Uterus (tissue), 4 donors: ENCODE results near the gene APOBEC4. TPM values are rescaled to one million over a fixed set of nuclear protein-coding genes. Genes with fewer than 3 reads are reported as not detected.

ENCODE experiments used
- DNase-seq, 2 donors: peaks; one replicate each; pipeline ENCODE4 v3.0.0-alpha.2; 2019 to 2020
- H3K27ac ChIP-seq, 2 donors: fragments of 200-600 bp; sonication (generic); 1 replicate in 1 of 2; 2 replicates in 1 of 2; pipeline ENCODE4 v1.5.1; 2016 to 2018
- H3K27me3 ChIP-seq, 2 donors: fragments of 200-600 bp; sonication (generic); one replicate each; pipeline ENCODE4 v1.5.1; 2018 to 2019; ENCODE audit warnings: control low read depth in 1 of 2
- H3K36me3 ChIP-seq, 2 donors: fragments of 200-600 bp; sonication (generic); one replicate each; pipeline ENCODE4 v1.5.1; 2019; ENCODE audit warnings: control low read depth in 1 of 2
- H3K4me1 ChIP-seq, 2 donors: fragments of 200-600 bp; sonication (generic); one replicate each; pipeline ENCODE4 v1.5.1; 2018 to 2019; ENCODE audit warnings: control low read depth in 1 of 2
- H3K4me3 ChIP-seq, 2 donors: fragments of 200-600 bp; sonication (generic); 1 replicate in 1 of 2; 2 replicates in 1 of 2; pipeline ENCODE4 v1.5.1; 2018 to 2019; ENCODE audit warnings: mild to moderate bottlenecking in 1 of 2
- H3K9me3 ChIP-seq, 2 donors: fragments of 200-600 bp; sonication (generic); one replicate each; pipeline ENCODE4 v1.5.1; 2019; ENCODE audit warnings: control low read depth in 1 of 2
- CTCF ChIP-seq, 4 experiments: fragments of 200-600 bp in 2 of 4; fragments of 450-650 bp in 2 of 4; sonication (generic) in 2 of 4; IDR thresholded peaks; one replicate each; pipeline ENCODE4 v1.5.1; 2016 to 2019; ENCODE audit warnings: antibody characterized with exemption in 4 of 4, mild to moderate bottlenecking in 2 of 4, moderate library complexity in 1 of 4
- POLR2A ChIP-seq, 2 donors: fragments of 450-650 bp; IDR thresholded peaks; one replicate each; pipeline ENCODE4 v1.6.1; 2016; ENCODE audit warnings: antibody characterized with exemption in 2 of 2, mild to moderate bottlenecking in 1 of 2, moderate library complexity in 1 of 2
- intact Hi-C: fragments of 100-400 bp; cut with DNase I; formaldehyde crosslinking; loops from one replicate; pipeline ENCODE4 v1.15.1; 2023; ENCODE audit warnings: low total_unique reads
- total RNA-seq, 4 donors: library from RNA; depleted of rRNA in 3 of 4; stranded (reverse); fragments of >200 nt in 3 of 4; gene quantifications; one replicate each; pipeline versions ENCODE4 v1.1.0 to v1.2.4, GENCODE V29; 2014 to 2023
- donor health status: DM: yes; HTN: yes; CAD: no.

The APOBEC4 gene
- total RNA-seq, 4 donors from 2014 or later, result 0.40 to 0.76 TPM; not detected in 2

- Histone ChIP-seq H3K27me3 (no peaks in the 10 kb centered on the region), H3K4me3 (no peak overlapping the region), H3K36me3 (no peaks in the 10 kb centered on the region), H3K4me1 (no peaks in the 10 kb centered on the region), H3K9me3 (no peaks in the 10 kb centered on the region), H3K27ac (no peak overlapping the region)
- TF ChIP-seq POLR2A (IDR thresholded peaks at IDR 0.05), result no peak
- no peak for TF ChIP-seq CTCF (IDR thresholded peaks at IDR 0.05)
- no peak for DNase-seq
- intact Hi-C loops, result no loop called here
Measured at GRCh38 chr1:183697814-183698590, 44.9 kb upstream of the APOBEC4 start.

- no peak for DNase-seq
- H3K4me1 ChIP-seq, result no peaks in the 10 kb centered on the region
- no peak for TF ChIP-seq POLR2A (IDR thresholded peaks at IDR 0.05)
- no peak for TF ChIP-seq CTCF (IDR thresholded peaks at IDR 0.05)
- intact Hi-C loops, result no loop called here
- H3K9me3 ChIP-seq, result no peaks in the 10 kb centered on the region
- no peaks in the 10 kb centered on the region for H3K36me3 ChIP-seq
- H3K27ac ChIP-seq, result no peak overlapping the region
- no peaks in the 10 kb centered on the region for H3K27me3 ChIP-seq
- no peak overlapping the region for H3K4me3 ChIP-seq
Measured at GRCh38 chr1:183696981-183697380, 43.9 kb upstream of the APOBEC4 start.

- no peak overlapping the region for H3K27ac ChIP-seq
- no peaks in the 10 kb centered on the region for H3K27me3 ChIP-seq
- H3K4me3 ChIP-seq, result no peak overlapping the region
- no peak for DNase-seq
- intact Hi-C loops, result no loop called here
- no peaks in the 10 kb centered on the region for H3K4me1 ChIP-seq
- H3K9me3 ChIP-seq, result no peaks in the 10 kb centered on the region
- no peak for TF ChIP-seq POLR2A (IDR thresholded peaks at IDR 0.05)
- no peak for TF ChIP-seq CTCF (IDR thresholded peaks at IDR 0.05)
- H3K36me3 ChIP-seq, result no peaks in the 10 kb centered on the region
Measured at GRCh38 chr1:183694755-183695154, 41.6 kb upstream of the APOBEC4 start.

- Histone ChIP-seq H3K9me3 (no peaks in the 10 kb centered on the region), H3K36me3 (no peaks in the 10 kb centered on the region), H3K27ac (no peak overlapping the region), H3K4me1 (no peaks in the 10 kb centered on the region), H3K4me3 (no peak overlapping the region), H3K27me3 (no peaks in the 10 kb centered on the region)
- no peak for DNase-seq
- TF ChIP-seq CTCF (IDR thresholded peaks at IDR 0.05) (no peak), POLR2A (IDR thresholded peaks at IDR 0.05) (no peak)
- intact Hi-C loops, result no loop called here
Measured at GRCh38 chr1:183694066-183694465, 41.0 kb upstream of the APOBEC4 start.

- intact Hi-C loops, result no loop called here
- TF ChIP-seq CTCF (IDR thresholded peaks at IDR 0.05), result no peak
- no peak for TF ChIP-seq POLR2A (IDR thresholded peaks at IDR 0.05)
- H3K4me1 ChIP-seq, result no peaks in the 10 kb centered on the region
- no peak overlapping the region for H3K4me3 ChIP-seq
- H3K27me3 ChIP-seq, result no peaks in the 10 kb centered on the region
- H3K36me3 ChIP-seq, result no peaks in the 10 kb centered on the region
- H3K9me3 ChIP-seq, result no peaks in the 10 kb centered on the region
- no peak for DNase-seq
- no peak overlapping the region for H3K27ac ChIP-seq
Measured at GRCh38 chr1:183693521-183693920, 40.4 kb upstream of the APOBEC4 start.
